NT2/D1 (cell line): ENCODE results near the gene IGF1R.

ENCODE experiments used
- DNase-seq: peaks from one replicate; pipeline ENCODE4 v3.0.0-alpha.2; 2011; ENCODE audit warnings: low read depth, low spot score
- H3K27me3 ChIP-seq: 2 replicates; pipeline ENCODE4 v1.6.0; 2011; ENCODE audit warnings: mild to moderate bottlenecking; ENCODE audit not compliant: insufficient read length, insufficient read depth
- H3K36me3 ChIP-seq: 2 replicates; pipeline ENCODE4 v1.6.1; 2011; ENCODE audit warnings: mild to moderate bottlenecking, low read length, mixed read lengths; ENCODE audit not compliant: insufficient read depth, insufficient read length
- H3K4me1 ChIP-seq: 2 replicates; pipeline ENCODE4 v1.5.1; 2011; ENCODE audit not compliant: insufficient read depth, insufficient read length
- H3K4me3 ChIP-seq: 2 replicates; pipeline ENCODE4 v1.5.1; 2011; ENCODE audit warnings: low read depth; ENCODE audit not compliant: insufficient read length
- H3K9ac ChIP-seq: 2 replicates; pipeline ENCODE4 v1.6.0; 2011; ENCODE audit warnings: low read depth; ENCODE audit not compliant: insufficient read length
- H3K9me3 ChIP-seq: 2 replicates; pipeline ENCODE4 v1.5.1; 2011; ENCODE audit warnings: mild to moderate bottlenecking, low read length; ENCODE audit not compliant: insufficient read depth
- SUZ12 ChIP-seq: IDR thresholded peaks from 2 replicates; pipeline ENCODE4 v1.6.1; 2011; ENCODE audit not compliant: insufficient read length, insufficient read depth; ENCODE audit errors: extremely low read depth
- YY1 ChIP-seq: IDR thresholded peaks from 2 replicates; pipeline ENCODE4 v1.6.1; 2011; ENCODE audit not compliant: insufficient read length, insufficient read depth
- ZNF274 ChIP-seq: IDR thresholded peaks from 2 replicates; pipeline ENCODE4 v1.6.1; 2011; ENCODE audit warnings: mild to moderate bottlenecking, low read depth, low read length

The IGF1R gene

DNA sequence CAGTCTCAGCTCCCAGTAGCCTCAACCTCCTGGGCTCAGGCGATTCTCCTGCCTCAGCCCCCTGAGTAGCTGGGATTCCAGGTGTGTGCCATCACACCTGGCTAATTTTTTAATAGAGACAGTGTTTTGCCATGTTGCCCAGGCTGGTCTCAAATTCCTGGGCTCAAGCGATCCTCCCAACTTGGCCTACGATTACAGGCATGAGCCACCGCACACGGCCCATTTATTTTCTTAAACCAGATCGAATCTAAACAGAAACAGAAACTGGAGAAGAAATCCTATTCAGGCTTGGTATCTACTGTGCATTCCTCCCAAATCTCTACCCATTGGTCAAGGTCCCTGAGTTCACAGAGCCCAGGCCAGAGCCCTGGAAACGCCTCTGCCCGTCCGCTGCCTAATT, 285.1 kb downstream of the IGF1R start:
- H3K4me3 ChIP-seq, result no peak overlapping the region
- DNase-seq, result no peak
- peaks cover 86% of the 10 kb centered on the region for H3K36me3 ChIP-seq
- no peaks in the 10 kb centered on the region for H3K9me3 ChIP-seq
- H3K27me3 ChIP-seq, result no peaks in the 10 kb centered on the region
- H3K9ac ChIP-seq, result no peak overlapping the region
- TF ChIP-seq ZNF274, result no peak
- no peak for TF ChIP-seq SUZ12
- no peak for TF ChIP-seq YY1
- no peaks in the 10 kb centered on the region for H3K4me1 ChIP-seq

DNA sequence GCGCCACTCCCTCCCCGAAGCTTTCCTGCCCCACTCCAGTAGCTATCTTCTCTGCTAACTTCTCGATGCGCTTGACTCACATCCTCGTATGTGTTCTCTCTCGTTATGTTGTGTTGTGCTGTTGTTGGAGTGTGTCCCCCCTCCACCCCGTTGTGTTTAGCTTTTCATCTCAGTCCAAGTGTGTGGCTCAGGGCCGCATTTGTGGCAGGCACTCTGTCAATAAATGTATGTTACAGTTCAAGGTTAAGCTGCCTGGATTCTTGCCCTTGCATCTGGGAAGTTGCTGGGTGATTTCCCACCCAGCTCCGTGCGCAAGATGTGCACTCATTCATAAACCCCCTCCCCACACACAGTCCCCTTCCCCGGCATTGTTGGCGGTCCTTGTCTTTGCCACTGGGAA, 287.4 kb downstream of the IGF1R start:
- TF ChIP-seq SUZ12 (no peak), ZNF274 (no peak), YY1 (no peak)
- H3K4me3 ChIP-seq, result no peak overlapping the region
- no peaks in the 10 kb centered on the region for H3K9me3 ChIP-seq
- H3K4me1 ChIP-seq, result no peaks in the 10 kb centered on the region
- no peaks in the 10 kb centered on the region for H3K27me3 ChIP-seq
- H3K36me3 ChIP-seq, result peaks cover 86% of the 10 kb centered on the region
- no peak overlapping the region for H3K9ac ChIP-seq
- no peak for DNase-seq

DNA sequence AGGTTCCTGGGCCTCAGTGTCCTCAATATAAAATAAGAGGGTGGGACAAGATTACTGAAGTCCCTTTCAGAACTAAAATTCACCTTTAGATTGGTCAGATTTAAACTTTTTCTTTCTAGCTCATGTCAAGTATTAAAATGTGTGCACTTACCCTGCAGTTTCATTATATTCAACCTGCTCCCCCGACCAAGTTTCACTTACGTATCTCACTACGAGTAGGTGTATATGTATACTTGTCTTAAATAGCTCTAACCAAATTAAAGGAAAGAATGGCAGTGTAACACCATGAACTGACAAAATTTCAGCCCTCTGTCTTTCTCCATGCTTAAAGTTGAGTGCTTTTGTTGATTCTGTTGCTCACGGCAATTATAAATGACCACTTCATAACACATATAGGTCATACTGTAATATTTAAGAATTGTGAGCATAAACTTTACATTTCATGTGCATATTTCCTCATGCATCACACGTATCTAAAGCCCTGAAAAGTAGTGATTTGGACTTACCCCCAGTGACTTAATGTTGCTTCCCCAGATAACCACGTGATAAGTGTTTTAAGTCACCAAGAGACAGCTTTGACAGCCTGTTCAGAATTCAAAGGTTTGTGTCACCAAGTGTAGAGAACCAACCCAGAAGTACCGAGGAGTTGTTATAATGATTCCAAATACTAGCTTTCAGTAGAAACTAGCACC, 289.2 kb downstream of the IGF1R start:
- TF ChIP-seq ZNF274 (no peak), SUZ12 (no peak)
- DNase-seq, result no peak
- no peaks in the 10 kb centered on the region for H3K27me3 ChIP-seq
- peaks cover 88% of the 10 kb centered on the region for H3K36me3 ChIP-seq
- H3K4me3 ChIP-seq, result no peak overlapping the region
- H3K4me1 ChIP-seq, result no peaks in the 10 kb centered on the region
- H3K9ac ChIP-seq, result no peak overlapping the region
- no peaks in the 10 kb centered on the region for H3K9me3 ChIP-seq

DNA sequence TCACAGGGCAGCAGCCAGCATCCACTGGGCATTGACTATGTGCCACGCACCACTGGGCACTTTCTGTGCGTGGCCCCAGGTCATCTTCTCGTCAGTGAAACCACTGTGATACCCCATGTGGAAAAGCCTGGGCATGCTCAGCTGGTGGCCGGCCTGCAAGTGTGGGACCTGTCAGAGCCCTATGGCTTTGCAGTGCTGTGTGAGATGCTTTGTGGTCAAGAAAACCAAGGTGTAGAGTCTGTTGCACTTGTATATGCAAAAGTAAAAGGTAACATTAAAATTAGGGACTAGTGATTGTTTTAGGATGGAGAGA, 289.7 kb downstream of the IGF1R start:
- no peak for DNase-seq
- peaks cover 88% of the 10 kb centered on the region for H3K36me3 ChIP-seq
- no peaks in the 10 kb centered on the region for H3K9me3 ChIP-seq
- H3K9ac ChIP-seq, result no peak overlapping the region
- H3K27me3 ChIP-seq, result no peaks in the 10 kb centered on the region
- no peaks in the 10 kb centered on the region for H3K4me1 ChIP-seq
- no peak overlapping the region for H3K4me3 ChIP-seq
- TF ChIP-seq SUZ12, result no peak
- no peak for TF ChIP-seq YY1
- no peak for TF ChIP-seq ZNF274

DNA sequence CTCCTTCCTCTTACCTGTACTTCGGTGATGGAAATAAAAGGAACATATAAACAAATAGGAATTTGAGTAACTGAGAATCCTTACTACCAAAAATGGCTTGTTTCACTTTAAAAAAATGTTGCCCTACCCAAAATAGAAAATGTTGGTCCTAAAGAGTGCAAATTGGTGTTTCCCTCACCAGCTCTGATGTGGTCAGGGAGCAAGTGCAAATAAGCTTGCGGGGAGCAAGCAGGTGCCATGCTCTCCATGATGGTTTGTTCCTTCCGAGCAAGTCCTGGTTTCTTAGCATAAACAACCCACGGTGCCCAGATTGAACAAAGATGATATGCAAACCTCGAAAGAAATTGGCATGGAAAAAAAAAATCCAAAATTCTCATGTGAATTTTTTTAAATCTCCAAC, 290.5 kb downstream of the IGF1R start:
- TF ChIP-seq YY1 (no peak), SUZ12 (no peak), ZNF274 (no peak)
- DNase-seq, result no peak
- Histone ChIP-seq H3K9ac (no peak overlapping the region), H3K36me3 (peaks cover 89% of the 10 kb centered on the region), H3K9me3 (no peaks in the 10 kb centered on the region), H3K4me3 (no peak overlapping the region), H3K4me1 (no peaks in the 10 kb centered on the region), H3K27me3 (no peaks in the 10 kb centered on the region)

DNA sequence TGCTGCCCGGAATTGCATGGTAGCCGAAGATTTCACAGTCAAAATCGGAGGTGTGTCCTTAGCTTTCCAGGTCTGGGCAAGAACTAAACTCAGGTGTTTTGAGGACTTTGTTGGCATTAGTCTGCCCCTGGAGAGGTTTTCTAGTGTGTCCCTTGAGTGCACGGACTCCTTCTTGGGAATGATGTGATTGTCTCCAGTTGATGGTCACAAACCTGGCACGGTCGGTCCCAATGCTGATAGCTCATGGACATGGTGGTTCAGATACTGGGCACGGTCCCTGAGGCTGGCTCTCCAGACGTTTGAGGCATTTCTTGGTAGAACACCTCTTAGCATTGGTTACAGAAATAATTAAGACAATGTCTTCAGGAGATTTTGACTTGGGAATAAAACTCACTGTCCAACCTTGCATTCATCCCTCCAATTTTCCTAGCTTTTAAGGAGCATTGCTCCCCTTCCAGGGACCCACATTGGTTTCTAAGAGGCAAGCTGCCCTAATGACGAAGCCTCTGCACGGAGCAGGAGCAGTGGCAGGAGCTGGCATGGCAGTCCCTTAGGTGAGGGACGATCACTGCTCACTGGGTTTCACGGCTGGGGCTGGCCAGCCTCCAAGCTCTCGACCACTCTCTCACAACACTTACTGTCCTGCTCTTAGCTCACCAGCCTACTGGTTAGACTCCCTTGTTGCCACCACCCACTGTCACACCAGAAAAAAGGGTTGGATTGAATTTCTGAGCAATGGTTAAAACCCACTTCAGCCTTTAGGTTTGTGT, 291.2 kb downstream of the IGF1R start:
- no peak overlapping the region for H3K9ac ChIP-seq
- no peak for DNase-seq
- H3K27me3 ChIP-seq, result no peaks in the 10 kb centered on the region
- H3K36me3 ChIP-seq, result peaks cover 92% of the 10 kb centered on the region
- TF ChIP-seq ZNF274 (no peak), YY1 (no peak)
- H3K4me1 ChIP-seq, result no peaks in the 10 kb centered on the region
- no peak overlapping the region for H3K4me3 ChIP-seq
- H3K9me3 ChIP-seq, result no peaks in the 10 kb centered on the region

DNA sequence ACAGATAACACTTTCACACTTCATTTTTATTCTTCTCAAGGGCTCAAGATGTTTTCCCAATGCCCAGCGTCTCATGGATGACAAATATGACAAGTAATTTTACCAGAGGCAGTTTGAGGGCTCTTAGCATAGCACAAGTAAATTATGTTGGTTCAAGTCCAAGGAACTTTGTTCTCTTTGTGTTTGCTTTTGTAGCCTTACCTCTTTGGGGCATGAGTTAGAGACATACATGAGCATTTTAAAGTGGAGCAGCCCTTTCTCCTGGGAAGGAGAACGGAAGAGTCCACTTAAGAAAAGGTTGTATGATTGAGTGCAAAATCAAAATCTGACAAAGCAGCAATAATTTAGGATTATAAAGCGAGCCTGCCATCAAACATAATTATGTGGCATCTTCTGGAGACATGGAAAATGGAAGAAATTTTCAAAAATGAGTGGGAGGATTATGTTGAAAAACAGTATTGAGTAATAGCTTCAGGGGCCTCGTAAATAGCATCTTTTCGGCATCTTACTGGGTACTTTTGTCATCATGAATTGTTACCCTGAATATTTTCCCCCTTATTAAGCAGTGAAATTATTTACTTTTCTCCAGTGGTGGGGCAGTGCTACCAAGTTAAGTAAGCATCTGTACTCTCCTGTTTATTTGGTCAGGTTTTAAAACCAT, 293.4 kb downstream of the IGF1R start:
- TF ChIP-seq ZNF274, result no peak
- no peak for TF ChIP-seq YY1
- no peak for TF ChIP-seq SUZ12
- no peaks in the 10 kb centered on the region for H3K4me1 ChIP-seq
- peaks cover 93% of the 10 kb centered on the region for H3K36me3 ChIP-seq
- H3K9me3 ChIP-seq, result no peaks in the 10 kb centered on the region
- H3K4me3 ChIP-seq, result no peak overlapping the region
- no peaks in the 10 kb centered on the region for H3K27me3 ChIP-seq
- DNase-seq, result no peak
- H3K9ac ChIP-seq, result no peak overlapping the region
